ENCODE results near the gene TRABD2B. TPM values are rescaled to one million over a fixed set of nuclear protein-coding genes. Genes with fewer than 3 reads are reported as not detected.

TRABD2B gene
- total and polyA plus RNA-seq, 2 donors (not counting 3 experiments of a cell fraction or from before 2014, with no cell fraction given) = not detected

GRCh38 chr1:47914218-47914938 lies 82.8 kb downstream of the TRABD2B start:
- ChIA-PET POLR2A (no interaction called here), CTCF (no interaction called here)
- TF ChIP-seq CTCF (IDR thresholded peaks at IDR 0.05; ENCODE audit: extremely low read depth in 1 of 2, insufficient read depth in 1 of 2, low read depth in 1 of 2, low read length in 2 of 2) (no peak), JUN (IDR thresholded peaks at IDR 0.05; ENCODE audit: borderline replicate concordance, insufficient read depth, insufficient read length, low read depth) (no peak), GATA2 (IDR thresholded peaks at IDR 0.05; ENCODE audit: insufficient read depth, insufficient read length, low read depth, low read length) (no peak), POLR2AphosphoS5 (IDR thresholded peaks at IDR 0.05; ENCODE audit: insufficient read depth, low read depth, low read length) (no peak), MYC (IDR thresholded peaks at IDR 0.05; ENCODE audit: low read depth, low read length) (no peak), EZH2 (IDR thresholded peaks at IDR 0.05; ENCODE audit: borderline replicate concordance, low read depth, low read length, severe bottlenecking) (no peak), MAX (IDR thresholded peaks at IDR 0.05; ENCODE audit: insufficient read depth, insufficient read length) (no peak), POLR2A (IDR thresholded peaks at IDR 0.05; ENCODE audit: low read depth, low read length) (no peak), FOS (IDR thresholded peaks at IDR 0.05; ENCODE audit: borderline replicate concordance, insufficient read depth, low read length) (no peak)
- DNase-seq (ENCODE audit: low read depth, low spot score) = no peak
- no peaks in the 10 kb centered on the region for H3K27me3 ChIP-seq (ENCODE audit: control insufficient read depth in 2 of 2, insufficient read depth in 2 of 2, low read length in 2 of 2)
- no peaks in the 10 kb centered on the region for H4K20me1 ChIP-seq (replicated peaks; ENCODE audit: control insufficient read depth, extremely low read depth, insufficient read depth, low read length)
- peaks cover 11% of the 10 kb centered on the region for H3K4me1 ChIP-seq (ENCODE audit: control insufficient read depth, extremely low read depth, insufficient read depth, low read length)
- BruUV-seq (replicated peaks) = no TSS peak
- no peaks in the 10 kb centered on the region for H3K36me3 ChIP-seq (ENCODE audit: control insufficient read depth in 2 of 2, extremely low read depth in 1 of 2, insufficient read depth in 2 of 2, low read length in 2 of 2)
- FAIRE-seq = no peak
- no peaks in the 10 kb centered on the region for H3K79me2 ChIP-seq (ENCODE audit: control insufficient read depth, insufficient read depth, low read length)
- no peak overlapping the region for H3K27ac ChIP-seq (ENCODE audit: insufficient read depth, low read depth, low read length)
- H3K4me2 ChIP-seq (ENCODE audit: insufficient read depth, low read length) = no peak overlapping the region
- intact Hi-C loops (cut with micrococcal nuclease) = no loop called here
- dilution Hi-C loops (cut with MboI; ENCODE audit: extremely low pct_ligation_motif_present, low sequenced_read_pairs) = no loop called here
- no peaks in the 10 kb centered on the region for H3K9me1 ChIP-seq (replicated peaks; ENCODE audit: control insufficient read depth, extremely low read depth, insufficient read depth, low read length)
- no peaks in the 10 kb centered on the region for H3K9me3 ChIP-seq (replicated peaks; ENCODE audit: control insufficient read depth, insufficient read depth, low read length)
- H3K4me3 ChIP-seq (replicated peaks in 1 of 3; ENCODE audit: insufficient read depth in 1 of 3, low read depth in 1 of 3, low read length in 3 of 3) = no peak overlapping the region
- no peak overlapping the region for H3K9ac ChIP-seq (replicated peaks; ENCODE audit: extremely low read depth, insufficient read depth, low read length)
- no peak overlapping the region for H2AFZ ChIP-seq (ENCODE audit: low read depth, low read length)
